SK-N-SH treated with all-trans-retinoic acid at 6 μM for 48 hours (cell line): Measurements from ENCODE around the gene ZCWPW2.

Source experiments
- BACH2 ChIP-seq: fragments of 250-450 bp; sonication (Bioruptor Pico); IDR thresholded peaks from 2 replicates; pipeline ENCODE4 v1.9.0; 2021; ENCODE audit warnings: mild to moderate bottlenecking, borderline replicate concordance
- CREB5 ChIP-seq: fragments of 250-450 bp; sonication (Bioruptor Pico); IDR thresholded peaks from 2 replicates; pipeline ENCODE4 v1.5.1; 2020; ENCODE audit warnings: low read depth, mild to moderate bottlenecking, moderate library complexity
- ESRRG ChIP-seq: fragments of 250-450 bp; sonication (Bioruptor Pico); IDR thresholded peaks from 2 replicates; pipeline ENCODE4 v1.6.1; 2021; ENCODE audit warnings: mild to moderate bottlenecking
- GLIS3 ChIP-seq: fragments of 250-450 bp; sonication (Bioruptor Pico); IDR thresholded peaks from 2 replicates; pipeline ENCODE4 v1.5.0; 2020; ENCODE audit warnings: mild to moderate bottlenecking, moderate library complexity
- ISL1 ChIP-seq: fragments of 250-450 bp; sonication (Bioruptor Pico); IDR thresholded peaks from 2 replicates; pipeline ENCODE4 v2.1.2; 2022; ENCODE audit warnings: mild to moderate bottlenecking, moderate library complexity
- PATZ1 ChIP-seq: fragments of 250-450 bp; sonication (Bioruptor Pico); IDR thresholded peaks from 2 replicates; pipeline ENCODE4 v1.8.0; 2020; ENCODE audit warnings: mild to moderate bottlenecking, moderate library complexity, borderline replicate concordance
- POU6F1 ChIP-seq: fragments of 250-450 bp; sonication (Bioruptor Pico); IDR thresholded peaks from 2 replicates; pipeline ENCODE4 v1.8.0; 2021; ENCODE audit warnings: low read depth, mild to moderate bottlenecking, moderate library complexity, borderline replicate concordance
- RARB ChIP-seq: fragments of 250-450 bp; sonication (Bioruptor Pico); IDR thresholded peaks from 2 replicates; pipeline ENCODE4 v1.8.0; 2021; ENCODE audit warnings: mild to moderate bottlenecking, moderate library complexity
- TCF4 ChIP-seq: fragments of 250-450 bp; sonication (Bioruptor Pico); IDR thresholded peaks from 2 replicates; pipeline ENCODE4 v1.8.0; 2021; ENCODE audit warnings: mild to moderate bottlenecking, moderate library complexity, borderline replicate concordance
- TOX ChIP-seq: fragments of 250-450 bp; sonication (Bioruptor Pico); IDR thresholded peaks from 2 replicates; pipeline ENCODE4 v1.8.0; 2021; ENCODE audit warnings: mild to moderate bottlenecking, moderate library complexity, borderline replicate concordance
- ZFP3 ChIP-seq: fragments of 250-450 bp; sonication (Bioruptor Pico); IDR thresholded peaks from 2 replicates; pipeline ENCODE4 v1.5.0; 2020; ENCODE audit warnings: mild to moderate bottlenecking, moderate library complexity
- ZNF565 ChIP-seq: fragments of 450-650 bp; formaldehyde crosslinking; conservative IDR thresholded peaks from 2 replicates; pipeline ENCODE4 v1.5.0; 2020; ENCODE audit warnings: low read depth, mild to moderate bottlenecking, moderate library complexity
- ZNF70 ChIP-seq: fragments of 450-650 bp; formaldehyde crosslinking; IDR thresholded peaks from 2 replicates; pipeline ENCODE4 v1.5.0; 2020; ENCODE audit warnings: mild to moderate bottlenecking, moderate library complexity
- TF ChIP-seq, protein P1 (sequence below): fragments of 250-450 bp; sonication (Bioruptor Pico); IDR thresholded peaks from 2 replicates; pipeline ENCODE4 v1.5.0; 2020; ENCODE audit warnings: mild to moderate bottlenecking, moderate library complexity

DNA sequence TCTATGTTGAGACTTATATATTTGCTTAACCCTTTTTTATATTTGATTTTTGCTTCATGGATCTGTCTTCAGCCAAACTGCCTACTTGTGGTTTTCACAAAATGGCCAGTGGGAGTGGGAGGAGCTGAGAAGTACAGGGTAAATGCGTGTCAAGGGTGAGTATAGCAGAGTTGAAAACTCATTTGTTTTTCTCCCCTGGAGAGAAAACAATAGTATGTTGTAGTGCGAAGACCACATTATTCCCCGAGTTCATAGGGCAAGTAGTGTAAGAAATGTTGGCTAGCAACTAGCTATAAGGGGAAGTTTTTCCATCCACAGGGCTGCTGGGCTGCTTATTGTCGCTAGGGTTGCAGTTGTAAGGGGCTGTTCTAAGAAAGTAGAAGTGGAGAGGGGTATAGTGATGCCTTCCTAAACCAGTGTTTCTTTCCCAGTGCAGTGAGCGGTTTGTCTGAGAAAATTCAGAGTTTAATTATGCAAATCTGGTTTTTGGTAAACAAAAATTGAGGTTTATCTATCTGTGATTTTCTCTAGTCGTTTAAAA, 153.9 kb downstream of the ZCWPW2 start:
- TF ChIP-seq GLIS3 (no peak), RARB (CRISPR knock-in tag) (no peak), PATZ1 (CRISPR knock-in tag) (no peak), POU6F1 (no peak), CREB5 (CRISPR knock-in tag) (no peak), ESRRG (CRISPR knock-in tag) (no peak), ZNF70 (CRISPR knock-in tag) (no peak), TCF4 (no peak), ZNF565 (CRISPR knock-in tag) (no peak), BACH2 (CRISPR knock-in tag) (no peak), ZFP3 (CRISPR knock-in tag) (no peak), ISL1 (no peak), TOX (CRISPR knock-in tag) (no peak)
- TF ChIP-seq, protein P1, sequence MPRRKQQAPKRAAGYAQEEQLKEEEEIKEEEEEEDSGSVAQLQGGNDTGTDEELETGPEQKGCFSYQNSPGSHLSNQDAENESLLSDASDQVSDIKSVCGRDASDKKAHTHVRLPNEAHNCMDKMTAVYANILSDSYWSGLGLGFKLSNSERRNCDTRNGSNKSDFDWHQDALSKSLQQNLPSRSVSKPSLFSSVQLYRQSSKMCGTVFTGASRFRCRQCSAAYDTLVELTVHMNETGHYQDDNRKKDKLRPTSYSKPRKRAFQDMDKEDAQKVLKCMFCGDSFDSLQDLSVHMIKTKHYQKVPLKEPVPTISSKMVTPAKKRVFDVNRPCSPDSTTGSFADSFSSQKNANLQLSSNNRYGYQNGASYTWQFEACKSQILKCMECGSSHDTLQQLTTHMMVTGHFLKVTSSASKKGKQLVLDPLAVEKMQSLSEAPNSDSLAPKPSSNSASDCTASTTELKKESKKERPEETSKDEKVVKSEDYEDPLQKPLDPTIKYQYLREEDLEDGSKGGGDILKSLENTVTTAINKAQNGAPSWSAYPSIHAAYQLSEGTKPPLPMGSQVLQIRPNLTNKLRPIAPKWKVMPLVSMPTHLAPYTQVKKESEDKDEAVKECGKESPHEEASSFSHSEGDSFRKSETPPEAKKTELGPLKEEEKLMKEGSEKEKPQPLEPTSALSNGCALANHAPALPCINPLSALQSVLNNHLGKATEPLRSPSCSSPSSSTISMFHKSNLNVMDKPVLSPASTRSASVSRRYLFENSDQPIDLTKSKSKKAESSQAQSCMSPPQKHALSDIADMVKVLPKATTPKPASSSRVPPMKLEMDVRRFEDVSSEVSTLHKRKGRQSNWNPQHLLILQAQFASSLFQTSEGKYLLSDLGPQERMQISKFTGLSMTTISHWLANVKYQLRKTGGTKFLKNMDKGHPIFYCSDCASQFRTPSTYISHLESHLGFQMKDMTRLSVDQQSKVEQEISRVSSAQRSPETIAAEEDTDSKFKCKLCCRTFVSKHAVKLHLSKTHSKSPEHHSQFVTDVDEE = no peak
